ENCODE measurements around the gene OR4D11. TPM values are rescaled to one million over a fixed set of nuclear protein-coding genes. Genes with fewer than 3 reads are reported as not detected.
A peak's percentile ranks its signal among the peaks of the same experiment; 100 is the strongest.
"Not testable (repeated sequence)": the region's sequence is repeated elsewhere in the genome, so short reads cannot be mapped to it uniquely, and the experiment has no call there.

Gene OR4D11
- total RNA-seq, 4 donors from 2014 or later, result not detected

DNA sequence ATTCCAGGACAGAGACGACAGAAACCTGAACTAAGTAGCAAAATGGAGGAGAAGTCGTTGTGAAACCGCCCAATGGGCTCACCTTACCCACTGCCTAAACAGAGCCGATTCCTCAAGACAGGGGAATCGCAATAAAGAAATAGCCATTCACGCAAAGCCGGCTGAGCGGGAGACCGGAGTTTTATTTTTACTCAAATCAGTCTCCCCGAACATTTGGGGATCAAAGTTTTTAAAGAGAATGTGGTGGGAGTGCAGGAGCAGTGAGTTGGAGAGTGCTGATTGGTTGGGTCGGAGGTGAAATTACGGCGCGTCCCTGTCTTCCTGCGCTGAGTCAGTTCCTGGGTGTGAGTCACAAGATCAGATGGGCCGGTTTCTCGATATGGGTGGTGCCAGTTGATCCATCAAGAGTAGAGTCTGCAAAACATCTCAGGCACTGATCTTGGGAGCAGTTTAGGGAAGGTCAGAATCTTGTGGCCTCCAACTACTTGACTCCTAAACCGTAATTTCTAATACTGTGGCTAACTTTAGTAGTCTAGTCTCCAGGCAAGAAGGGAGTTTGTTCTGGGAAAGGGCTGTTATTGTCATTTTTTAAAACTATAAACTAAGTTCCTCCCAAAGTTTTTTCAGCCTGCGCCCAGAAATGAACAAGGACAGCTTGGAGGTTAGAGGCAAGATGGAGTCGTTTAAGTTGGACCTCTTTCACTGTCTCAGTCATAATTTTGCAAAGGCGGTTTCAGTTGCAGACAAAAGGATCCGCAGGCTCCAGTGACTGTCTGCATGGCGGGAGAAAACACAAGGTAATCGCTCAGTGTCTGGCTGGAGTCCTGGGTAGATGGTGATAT is 42.0 kb downstream of the OR4D11 start:
- H3K36me3 ChIP-seq, result no peaks in the 10 kb centered on the region
- WGBS, result 91% methylated on average over 24 of the region's 24 CpGs
- no peak for DNase-seq (ENCODE audit: extremely low spot score)
- no peak overlapping the region for H3K4me3 ChIP-seq
- intact Hi-C loops (cut with DNase I), result loop anchor here (5.0 kb wide), 1 partner anchor 132 kb away; no protein-coding TSS in a partner anchor
- no peaks in the 10 kb centered on the region for H3K9me3 ChIP-seq
- peaks cover 0 to 9% (median 7%) of the 10 kb centered on the region in 4 donors for H3K4me1 ChIP-seq
- TF ChIP-seq POLR2AphosphoS5 (IDR thresholded peaks at IDR 0.05) (no peak), EP300 (IDR thresholded peaks at IDR 0.05) (no peak)
- TF ChIP-seq, protein P1, sequence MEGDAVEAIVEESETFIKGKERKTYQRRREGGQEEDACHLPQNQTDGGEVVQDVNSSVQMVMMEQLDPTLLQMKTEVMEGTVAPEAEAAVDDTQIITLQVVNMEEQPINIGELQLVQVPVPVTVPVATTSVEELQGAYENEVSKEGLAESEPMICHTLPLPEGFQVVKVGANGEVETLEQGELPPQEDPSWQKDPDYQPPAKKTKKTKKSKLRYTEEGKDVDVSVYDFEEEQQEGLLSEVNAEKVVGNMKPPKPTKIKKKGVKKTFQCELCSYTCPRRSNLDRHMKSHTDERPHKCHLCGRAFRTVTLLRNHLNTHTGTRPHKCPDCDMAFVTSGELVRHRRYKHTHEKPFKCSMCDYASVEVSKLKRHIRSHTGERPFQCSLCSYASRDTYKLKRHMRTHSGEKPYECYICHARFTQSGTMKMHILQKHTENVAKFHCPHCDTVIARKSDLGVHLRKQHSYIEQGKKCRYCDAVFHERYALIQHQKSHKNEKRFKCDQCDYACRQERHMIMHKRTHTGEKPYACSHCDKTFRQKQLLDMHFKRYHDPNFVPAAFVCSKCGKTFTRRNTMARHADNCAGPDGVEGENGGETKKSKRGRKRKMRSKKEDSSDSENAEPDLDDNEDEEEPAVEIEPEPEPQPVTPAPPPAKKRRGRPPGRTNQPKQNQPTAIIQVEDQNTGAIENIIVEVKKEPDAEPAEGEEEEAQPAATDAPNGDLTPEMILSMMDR (IDR thresholded peaks at IDR 0.05), result no peak
- no peak overlapping the region for H3K27ac ChIP-seq (replicated peaks in 1 of 4)
- no peaks in the 10 kb centered on the region for H3K27me3 ChIP-seq

DNA sequence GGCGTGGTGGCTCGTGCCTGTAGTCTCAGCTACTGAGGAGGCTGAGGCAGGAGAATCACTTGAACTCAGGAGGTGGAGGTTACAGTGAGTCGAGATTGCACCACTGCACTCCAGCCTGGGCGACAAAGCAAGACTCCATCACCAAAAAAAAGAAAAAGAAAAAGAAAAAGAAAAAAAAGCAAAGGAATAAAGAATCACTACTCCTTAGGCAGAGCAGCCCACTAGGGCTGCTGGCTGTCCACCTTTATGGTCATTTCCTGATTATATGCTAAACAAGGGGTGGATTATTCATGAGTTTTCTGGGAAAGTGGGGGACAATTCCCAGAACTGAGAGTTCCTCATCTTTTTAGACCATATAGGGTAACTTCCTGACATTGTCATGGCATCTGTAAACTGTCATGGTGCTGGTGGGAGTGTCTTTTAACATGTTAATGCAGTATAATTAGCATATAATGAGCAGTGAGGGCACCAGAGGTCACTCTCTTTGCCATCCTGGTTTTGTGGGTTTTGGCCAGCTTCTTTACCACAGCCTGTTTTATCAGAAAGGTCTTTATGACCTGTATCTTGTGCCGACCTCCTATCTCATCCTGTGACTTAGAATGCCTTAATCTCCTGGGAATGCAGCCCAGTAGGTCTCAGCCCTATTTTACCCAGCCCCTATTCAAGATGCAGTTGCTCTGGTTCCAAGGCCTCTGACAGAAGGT is 44.4 kb downstream of the OR4D11 start:
- H3K27ac ChIP-seq (replicated peaks in 1 of 4); H3K4me3 ChIP-seq; H3K27me3 ChIP-seq; DNase-seq (ENCODE audit: extremely low spot score); H3K9me3 ChIP-seq; H3K36me3 ChIP-seq: not testable (repeated sequence)
- 90% methylated on average over 5 of the region's 5 CpGs for whole genome bisulfite sequencing
- peaks cover 0 to 25% (median 19%) of the 10 kb centered on the region in 4 donors for H3K4me1 ChIP-seq
- intact Hi-C loops (cut with DNase I), result loop anchor here (5.0 kb wide), 1 partner anchor 130 kb away; no protein-coding TSS in a partner anchor

- TF ChIP-seq POLR2A (IDR thresholded peaks at IDR 0.05; ENCODE audit: low read depth) (no peak), POLR2AphosphoS5 (IDR thresholded peaks at IDR 0.05) (no peak), EP300 (IDR thresholded peaks at IDR 0.05) (no peak)
- TF ChIP-seq, protein P1 (IDR thresholded peaks at IDR 0.05), result no peak
- Histone ChIP-seq H3K4me1 (peaks cover 0 to 25% (median 19%) of the 10 kb centered on the region in 4 donors), H3K36me3 (no peaks in the 10 kb centered on the region), H3K4me3 (no peak overlapping the region), H3K27ac (replicated peaks in 1 of 4) (no peak overlapping the region), H3K27me3 (no peaks in the 10 kb centered on the region), H3K9me3 (no peaks in the 10 kb centered on the region)
- intact Hi-C loops (cut with DNase I), result loop anchor here (5.0 kb wide), 1 partner anchor 129 kb away; no protein-coding TSS in a partner anchor
- WGBS, result 98% methylated on average over 5 of the region's 5 CpGs
- DNase-seq (ENCODE audit: extremely low spot score), result no peak
Observed at GRCh38 chr11:59548309-59548656, 44.9 kb downstream of the OR4D11 start.

- WGBS, result under 1% methylated on average over 30 of the region's 31 CpGs
- peaks cover 0 to 25% (median 19%) of the 10 kb centered on the region in 4 donors for H3K4me1 ChIP-seq
- H3K36me3 ChIP-seq, result no peaks in the 10 kb centered on the region
- H3K4me3 ChIP-seq, result peak overlapping the region; percentile 57 to 66 (median 60)
- no peaks in the 10 kb centered on the region for H3K27me3 ChIP-seq
- intact Hi-C loops (cut with DNase I), result loop anchor here (5.0 kb wide), 1 partner anchor 117 kb away; the partner anchor contains the start of gene PATL1
- DNase-seq (ENCODE audit: extremely low spot score), result peak; percentile 94
- peak overlapping the region; percentile 74 to 89 (median 87) for H3K27ac ChIP-seq (replicated peaks in 1 of 4)
- H3K9me3 ChIP-seq, result no peaks in the 10 kb centered on the region
- peak; percentile 24 to 33 for TF ChIP-seq POLR2AphosphoS5 (IDR thresholded peaks at IDR 0.05)
- TF ChIP-seq, protein P1 (IDR thresholded peaks at IDR 0.05), result peak; percentile 13 to 61 (median 37)
- TF ChIP-seq EP300 (IDR thresholded peaks at IDR 0.05), result no peak
- TF ChIP-seq POLR2A (IDR thresholded peaks at IDR 0.05; ENCODE audit: low read depth), result peak; percentile 19
Observed at GRCh38 chr11:59550368-59550841, 47.0 kb downstream of the OR4D11 start.
